ENCODE measurements around the gene SART3. TPM values are rescaled to one million over a fixed set of nuclear protein-coding genes. Genes with fewer than 3 reads are reported as not detected.

Gene SART3
- total RNA-seq, 1 donor from 2014 or later = 24.9 TPM

- no peak for DNase-seq
- no peak overlapping the region for H3K27ac ChIP-seq (replicated peaks)
These were observed 7.2 kb downstream of the SART3 start for GRCh38 chr12:108553799-108554198.

GRCh38 chr12:108551535-108551934, 9.4 kb downstream of the SART3 start:
- no peak for TF ChIP-seq CTCF (IDR thresholded peaks at IDR 0.05; ENCODE audit: borderline replicate concordance)
- Histone ChIP-seq H3K27me3 (ENCODE audit: low read depth) (no peaks in the 10 kb centered on the region), H3K27ac (replicated peaks) (no peak overlapping the region), H3K9me3 (replicated peaks) (no peaks in the 10 kb centered on the region), H3K4me1 (peaks cover 72% of the 10 kb centered on the region), H3K36me3 (peaks cover 24% of the 10 kb centered on the region), H3K4me3 (no peak overlapping the region)
- DNase-seq = no peak
- intact Hi-C loops (cut with micrococcal nuclease) = no loop called here

More at GRCh38 chr12:108553799-108554198, 7.2 kb downstream of the SART3 start:
- Histone ChIP-seq H3K4me1 (peaks cover 72% of the 10 kb centered on the region), H3K36me3 (peaks cover 5% of the 10 kb centered on the region), H3K4me3 (no peak overlapping the region), H3K9me3 (replicated peaks) (no peaks in the 10 kb centered on the region), H3K27me3 (ENCODE audit: low read depth) (no peaks in the 10 kb centered on the region)
- intact Hi-C loops (cut with micrococcal nuclease) = no loop called here
- TF ChIP-seq CTCF (IDR thresholded peaks at IDR 0.05; ENCODE audit: borderline replicate concordance) = no peak

GRCh38 chr12:108548954-108549521, 11.9 kb downstream of the SART3 start:
- TF ChIP-seq CTCF (IDR thresholded peaks at IDR 0.05; ENCODE audit: borderline replicate concordance) = no peak
- no peaks in the 10 kb centered on the region for H3K27me3 ChIP-seq (ENCODE audit: low read depth)
- H3K36me3 ChIP-seq = peaks cover 49% of the 10 kb centered on the region

GRCh38 chr12:108547686-108548085, 13.3 kb downstream of the SART3 start:
- Histone ChIP-seq H3K4me1 (peaks cover 47% of the 10 kb centered on the region), H3K36me3 (peaks cover 63% of the 10 kb centered on the region), H3K27me3 (ENCODE audit: low read depth) (no peaks in the 10 kb centered on the region), H3K27ac (replicated peaks) (peak overlapping the region; percentile 62), H3K9me3 (replicated peaks) (no peaks in the 10 kb centered on the region), H3K4me3 (no peak overlapping the region)
- no peak for TF ChIP-seq CTCF (IDR thresholded peaks at IDR 0.05; ENCODE audit: borderline replicate concordance)
- intact Hi-C loops (cut with micrococcal nuclease) = no loop called here
- DNase-seq = peak; percentile 24

More at GRCh38 chr12:108548954-108549521, 11.9 kb downstream of the SART3 start:
- Histone ChIP-seq H3K4me3 (no peak overlapping the region), H3K4me1 (peaks cover 55% of the 10 kb centered on the region), H3K9me3 (replicated peaks) (no peaks in the 10 kb centered on the region), H3K27ac (replicated peaks) (no peak overlapping the region)
- intact Hi-C loops (cut with micrococcal nuclease) = no loop called here
- DNase-seq = no peak

- Histone ChIP-seq H3K4me3 (no peak overlapping the region), H3K27ac (replicated peaks) (no peak overlapping the region), H3K36me3 (peaks cover 84% of the 10 kb centered on the region), H3K27me3 (ENCODE audit: low read depth) (no peaks in the 10 kb centered on the region), H3K9me3 (replicated peaks) (no peaks in the 10 kb centered on the region), H3K4me1 (peaks cover 36% of the 10 kb centered on the region)
- TF ChIP-seq CTCF (IDR thresholded peaks at IDR 0.05; ENCODE audit: borderline replicate concordance) = no peak
- intact Hi-C loops (cut with micrococcal nuclease) = no loop called here
- DNase-seq = no peak
These were observed 17.3 kb downstream of the SART3 start for GRCh38 chr12:108543652-108544051.
